Measurements from ENCODE around the gene C12orf76. TPM values are rescaled to one million over a fixed set of nuclear protein-coding genes. Genes with fewer than 3 reads are reported as not detected.
A peak's percentile ranks its signal among the peaks of the same experiment; 100 is the strongest.
"Not testable (repeated sequence)": the region's sequence is repeated elsewhere in the genome, so short reads cannot be mapped to it uniquely, and the experiment has no call there.

C12orf76 gene
- total and polyA plus RNA-seq, 9 of the 15 experiments (the other 6 are each of a cell fraction or from before 2014, with no cell fraction given) = 6.3 to 38.6 (median 12.3) TPM

GRCh38 chr12:110055375-110056352 is 7.3 kb upstream of the C12orf76 start (continued):
- TF ChIP-seq NKRF (IDR thresholded peaks at IDR 0.05; ENCODE audit: borderline replicate concordance) (peak; percentile 40; the same call in 1 of the 2 replicates), ZNF584 (CRISPR knock-in tag; IDR thresholded peaks at IDR 0.05; ENCODE audit: low read depth) (0 out of 2 replicates have a peak, but pooled peaks have one; percentile 36), NCOR1 (IDR thresholded peaks at IDR 0.05) (0 out of 2 replicates have a peak, but pooled peaks have one; percentile 20), PKNOX1 (IDR thresholded peaks at IDR 0.05) (peak; percentile 65), HINFP (tag; conservative IDR thresholded peaks at IDR 0.05; ENCODE audit: low read depth) (0 out of 2 replicates have a peak, but pooled peaks have one; percentile 11), FOS (IDR thresholded peaks at IDR 0.05; ENCODE audit: extremely low read depth, insufficient read length) (peak; percentile 25), TRIM24 (IDR thresholded peaks at IDR 0.05) (peak; percentile 59 to 70; a peak in 3 of 4 replicates), MAFK (IDR thresholded peaks at IDR 0.05; ENCODE audit: low read length) (peak; percentile 85), FOSL1 (tag; conservative IDR thresholded peaks at IDR 0.05) (peak; percentile 97), BACH1 (tag; IDR thresholded peaks at IDR 0.05) (peak; percentile 90), NBN (IDR thresholded peaks at IDR 0.05; ENCODE audit: low read depth) (peak; percentile 74), FOXM1 (IDR thresholded peaks at IDR 0.05; ENCODE audit: low read depth) (peak; percentile 51), ZBTB5 (IDR thresholded peaks at IDR 0.05) (peak; percentile 90)
- TF ChIP-seq FOXM1 (CRISPR knock-in tag; IDR thresholded peaks at IDR 0.05; ENCODE audit: low read depth) = not testable (repeated sequence)

Measured in K562 (cell line).